GM19043 (cell line): ENCODE results near the gene MORC4.

ENCODE experiments used
- ATAC-seq: cut with Tn5 transposase; IDR thresholded peaks from one replicate; pipeline ENCODE4 v1.9.1; 2021; ENCODE audit warnings: low read depth; ENCODE audit not compliant: unreplicated experiment

MORC4 gene

DNA sequence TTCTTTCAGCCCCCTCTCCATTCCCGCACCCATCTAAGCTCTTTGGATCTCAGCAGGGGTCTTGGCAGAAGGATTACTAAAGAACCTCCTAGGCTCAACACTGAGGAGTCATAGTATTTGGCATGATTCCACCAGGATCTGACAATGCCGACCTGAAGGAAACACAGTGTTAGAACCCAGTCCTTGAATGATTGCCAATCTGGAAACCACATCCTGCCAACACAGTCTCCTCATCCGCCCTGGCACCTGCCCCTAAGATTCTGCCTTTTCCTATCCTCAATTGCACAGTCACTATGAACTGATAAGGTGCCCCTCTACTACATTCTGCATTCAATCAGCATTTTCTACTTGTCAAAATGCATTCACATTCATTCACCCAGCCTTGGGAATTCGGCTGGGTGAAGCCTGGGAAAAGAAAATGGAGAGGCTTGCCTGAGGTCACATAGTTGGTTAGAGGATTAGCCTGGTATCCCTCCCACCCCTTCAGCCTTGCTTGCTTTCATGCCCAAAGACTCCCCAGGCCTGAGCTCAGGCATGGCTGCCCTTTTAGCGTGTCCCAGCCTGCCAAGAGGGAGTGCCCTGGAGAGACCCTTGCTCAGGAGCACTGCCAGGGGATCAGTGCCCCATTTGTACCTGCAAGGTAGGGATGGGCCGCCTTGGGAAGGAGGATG, 82.0 kb downstream of the MORC4 start:
- ATAC-seq = no peak

- no peak for ATAC-seq
These were observed 87.1 kb downstream of the MORC4 start for GRCh38 chrX:106912864-106913263.

GRCh38 chrX:106906361-106906760, 93.7 kb downstream of the MORC4 start:
- ATAC-seq = no peak

- ATAC-seq = no peak
These were observed 94.8 kb downstream of the MORC4 start for GRCh38 chrX:106905064-106905708.

DNA sequence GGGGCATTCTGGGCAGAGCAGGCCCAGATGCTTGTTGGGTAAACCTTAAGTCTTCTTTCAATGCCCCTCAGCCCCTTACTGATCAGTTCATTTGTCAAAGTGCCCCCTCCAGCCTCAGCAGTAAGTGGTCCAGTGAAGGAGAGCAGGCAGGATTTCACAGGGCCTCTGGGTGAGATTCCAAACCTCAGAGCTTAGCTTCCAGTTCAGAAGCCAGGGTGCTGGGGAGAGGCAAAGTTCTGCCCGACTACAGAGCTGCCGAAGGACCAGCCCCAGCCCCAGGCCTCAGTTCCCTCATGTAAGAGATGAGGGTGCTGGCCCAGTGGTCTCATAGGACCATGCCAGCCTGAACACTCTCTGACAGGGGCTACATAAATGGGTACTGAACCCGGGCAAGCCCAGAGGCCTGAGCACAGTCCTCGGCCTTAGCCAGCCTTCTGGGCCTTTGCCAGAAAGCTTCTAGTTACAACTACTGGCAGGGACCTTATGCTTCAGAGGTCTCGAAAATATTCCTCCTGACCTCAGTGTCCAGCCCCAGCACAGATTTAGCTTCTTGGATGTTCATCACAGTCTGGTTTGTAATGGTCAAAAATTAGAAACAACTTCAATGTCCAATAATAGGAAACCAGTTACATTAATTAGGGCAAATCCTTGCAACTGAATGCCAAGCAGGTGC, 96.0 kb downstream of the MORC4 start:
- ATAC-seq = no peak

DNA sequence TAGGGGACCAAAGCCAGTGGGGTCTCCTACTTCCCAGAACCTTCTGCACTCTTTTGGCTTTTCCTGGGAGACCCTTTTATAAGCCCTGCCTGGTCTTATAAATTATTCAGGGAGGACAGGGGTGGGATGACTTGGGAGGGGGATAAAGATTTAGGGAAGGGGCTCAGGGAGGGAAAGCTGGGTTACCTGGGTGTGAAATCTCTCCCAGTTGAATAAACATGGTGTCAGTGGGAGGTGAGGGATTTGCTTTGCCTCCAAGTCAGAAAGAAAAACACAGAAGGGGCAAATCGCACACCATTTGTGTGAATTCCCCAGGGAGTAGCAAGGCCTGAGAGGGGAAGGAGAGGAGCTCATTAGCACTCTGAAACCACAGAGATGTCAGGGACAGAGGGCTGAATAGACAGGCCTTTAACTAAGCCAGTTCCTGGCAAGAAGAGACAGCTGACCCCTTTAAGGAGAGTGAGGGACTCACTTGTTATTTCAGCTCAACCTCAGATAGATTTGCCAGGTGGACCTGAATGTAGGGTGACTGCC, 96.7 kb downstream of the MORC4 start, which contains the start of gene RIPPLY1:
Gene RIPPLY1, minus strand, starts transcription at position 51 of the 534 bp plus-strand sequence. CDS start 54 bp downstream, outside the sequence.
- ATAC-seq = no peak

DNA sequence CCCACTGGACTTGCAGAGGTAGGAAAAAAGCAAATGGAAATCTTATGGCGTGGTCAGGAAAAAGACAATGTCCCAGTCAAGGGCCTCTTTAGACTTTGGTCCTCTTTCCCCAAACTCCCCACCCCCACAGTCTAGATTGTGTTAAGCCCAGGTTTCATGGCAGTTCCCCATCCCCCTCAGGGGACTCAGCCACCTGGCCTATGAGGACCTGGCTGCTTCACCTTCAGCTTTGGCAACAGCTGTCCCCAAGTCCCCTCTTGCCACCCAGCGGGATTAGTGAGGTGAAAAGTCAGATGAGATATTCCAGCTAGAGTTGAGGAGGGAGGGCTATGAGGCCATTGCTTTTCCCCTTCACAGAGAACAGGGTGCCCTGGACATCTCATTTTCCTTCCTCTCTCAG, 97.3 kb downstream of the MORC4 start:
- no peak for ATAC-seq

GRCh38 chrX:106901781-106902219, 98.2 kb downstream of the MORC4 start:
- ATAC-seq = no peak

- no peak for ATAC-seq
These were observed 98.7 kb downstream of the MORC4 start for GRCh38 chrX:106901341-106901740.

DNA sequence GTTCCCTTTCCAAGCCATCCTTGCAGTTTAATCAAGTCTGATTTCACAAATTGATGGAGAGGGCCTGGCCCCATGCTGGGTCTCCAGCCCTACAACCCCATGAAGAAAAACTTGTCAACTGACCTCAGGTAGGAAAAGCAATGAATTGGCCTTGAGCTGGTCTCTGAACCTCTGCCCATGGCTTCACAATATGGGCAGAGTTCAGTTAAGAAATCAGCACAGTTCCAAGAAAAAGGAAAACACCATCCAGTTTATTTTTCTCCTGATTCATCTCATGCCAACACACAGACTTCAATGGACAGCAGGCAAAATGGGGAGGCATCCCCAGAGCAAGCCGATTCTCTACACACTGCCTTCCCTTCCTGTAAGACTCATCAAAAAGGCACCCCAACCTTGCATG, 100.2 kb downstream of the MORC4 start:
- no peak for ATAC-seq

- no peak for ATAC-seq
These were observed 100.7 kb downstream of the MORC4 start for GRCh38 chrX:106899276-106899675.

DNA sequence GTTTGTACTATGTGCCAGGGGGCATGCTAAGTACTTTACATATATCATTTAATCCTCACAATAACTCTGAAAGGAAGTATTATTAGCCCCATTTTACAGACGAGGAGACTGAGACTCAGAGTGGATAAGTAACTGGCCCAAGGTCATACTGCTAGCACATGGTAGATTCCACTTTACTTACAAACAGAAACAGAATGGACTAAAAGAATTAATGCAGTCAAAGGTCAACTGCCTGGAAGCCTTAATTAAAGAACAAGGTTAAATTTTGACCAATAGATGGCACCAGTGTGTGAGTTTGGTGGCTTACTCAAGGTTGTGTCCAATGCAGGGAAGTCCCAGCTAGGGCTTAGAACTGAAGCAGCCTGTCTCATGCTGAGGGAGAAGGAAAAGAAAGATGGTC, 101.5 kb downstream of the MORC4 start:
- no peak for ATAC-seq

- no peak for ATAC-seq
These were observed 102.8 kb downstream of the MORC4 start for GRCh38 chrX:106897259-106897658.

DNA sequence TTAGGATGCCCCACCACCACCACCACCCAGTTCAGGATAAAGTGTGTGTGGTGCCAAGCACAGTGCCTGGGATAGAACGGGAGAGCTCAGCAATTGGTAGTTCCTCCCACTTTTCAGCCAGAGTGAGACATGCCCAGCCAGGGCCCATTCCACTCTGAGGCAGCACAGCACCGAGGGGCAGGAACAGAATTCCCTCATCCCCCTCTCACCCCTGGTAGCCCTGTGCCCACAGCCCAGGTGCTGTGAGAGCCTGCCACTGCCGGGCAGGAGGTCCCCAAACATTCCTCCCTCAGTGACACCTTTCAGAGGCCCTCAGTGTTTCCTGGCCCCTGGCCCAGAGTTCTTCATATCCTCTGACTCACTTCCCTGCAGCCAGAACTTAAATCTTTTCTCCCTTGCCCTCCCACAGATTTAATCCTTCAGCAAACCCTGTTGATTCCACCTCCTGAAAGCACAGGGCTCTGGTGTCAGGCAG, 105.0 kb downstream of the MORC4 start:
- ATAC-seq = no peak

GRCh38 chrX:106894392-106894909, 105.6 kb downstream of the MORC4 start:
- ATAC-seq = no peak

DNA sequence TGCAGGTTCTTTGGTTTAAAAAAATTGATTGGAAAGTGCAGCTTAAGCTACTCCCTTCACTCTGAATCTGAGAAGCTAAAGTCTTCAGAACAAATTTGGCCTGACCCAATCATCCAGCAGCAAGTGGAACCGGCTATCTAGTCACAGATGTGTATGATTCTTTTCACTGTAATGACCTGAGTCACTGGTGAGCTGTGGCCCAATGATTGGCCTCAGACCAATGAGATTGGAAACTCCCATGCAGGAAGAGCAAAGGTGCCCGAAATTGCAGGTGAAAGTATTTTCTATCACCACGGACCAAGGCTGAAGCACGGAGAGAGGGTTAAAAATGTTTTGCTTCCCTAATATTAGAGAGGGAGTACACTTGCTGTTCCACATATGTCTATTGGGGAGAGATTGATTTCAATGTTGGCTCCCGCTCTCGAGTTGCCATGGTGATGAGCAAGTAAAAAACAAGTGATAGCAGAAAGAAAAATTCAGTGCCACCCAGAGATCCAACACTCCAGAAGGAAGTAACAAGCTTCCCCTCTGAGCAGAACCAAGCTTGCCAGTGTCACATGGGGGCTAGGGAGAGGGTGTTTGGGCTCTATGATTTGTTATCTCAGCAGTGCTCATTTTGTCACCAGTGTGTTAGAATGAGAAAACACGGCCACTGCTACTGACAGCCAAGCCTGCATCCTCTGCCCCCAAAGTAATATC, 108.1 kb downstream of the MORC4 start:
- no peak for ATAC-seq
